Ovary (tissue), 10 donors: Measurements from ENCODE around the gene PLEKHO2. TPM values are rescaled to one million over a fixed set of nuclear protein-coding genes. Genes with fewer than 3 reads are reported as not detected.
"Not testable (repeated sequence)": the region's sequence is repeated elsewhere in the genome, so short reads cannot be mapped to it uniquely, and the experiment has no call there.

Experiments used
- DNase-seq, 5 donors: peaks; one replicate each; pipeline ENCODE4 v3.0.0-alpha.2; 2019 to 2020
- H3K27ac ChIP-seq, 2 donors: fragments of 200-600 bp; one replicate each; pipeline versions ENCODE4 v1.5.1 to v1.8.0; 2019 to 2022
- H3K27me3 ChIP-seq: fragments of 200-600 bp; one replicate; pipeline ENCODE4 v1.8.0; 2022
- H3K36me3 ChIP-seq: fragments of 200-600 bp; sonication (generic); one replicate; pipeline ENCODE4 v1.5.1; 2019
- H3K4me1 ChIP-seq: one replicate; pipeline ENCODE4 v1.8.1; 2013; ENCODE audit warnings: mild to moderate bottlenecking, moderate library complexity; ENCODE audit not compliant: insufficient read depth
- H3K4me3 ChIP-seq: fragments of 200-600 bp; sonication (generic); one replicate; pipeline ENCODE4 v1.5.1; 2017
- H3K9me3 ChIP-seq, 2 donors: fragments of 200-600 bp in 1 of 2; sonication (generic) in 1 of 2; one replicate each; pipeline versions ENCODE4 v1.5.1 to v1.8.1; 2013 to 2019; ENCODE audit warnings: mild to moderate bottlenecking in 1 of 2, moderate library complexity in 1 of 2
- EP300 ChIP-seq: sonication (generic); formaldehyde crosslinking; IDR thresholded peaks from one replicate; pipeline ENCODE4 v1.6.1; 2017; ENCODE audit warnings: antibody characterized with exemption
- POLR2A ChIP-seq: fragments of 450-650 bp; IDR thresholded peaks from one replicate; pipeline ENCODE4 v1.6.1; 2017; ENCODE audit warnings: antibody characterized with exemption, mild to moderate bottlenecking, moderate library complexity
- WGBS, 3 donors: extraction: QIAGEN DNeasy Blood & Tissue Kit in 1 of 3; methylation state at CpG; one replicate each; pipeline versions ENCODE4 v1.1.5 to v1.1.7; 2013 to 2017; 5-methylcytosine and 5-hydroxymethylcytosine counted together
- intact Hi-C, 4 donors: fragments of 100-400 bp; cut with DNase I; formaldehyde crosslinking; loops; one replicate each; pipeline versions ENCODE4 v1.11.0 to v1.15.1; 2022 to 2023
- long read RNA-seq, 3 donors: library from polyadenylated mRNA in 2 of 3; unstranded in 2 of 3; transcript quantifications; one replicate each; pipeline ENCODE4 v2.0.0 and lab custom pipeline, GENCODE V29; 2021 to 2026
- polyA plus RNA-seq, 2 donors: library from polyadenylated mRNA; stranded (reverse); fragments of 200-250 nt in 1 of 2; fragments of 350-450 nt in 1 of 2; fragmentation: Illumina TruSeq in 1 of 2; extraction: RNeasy Lipid Tissue Mini Kit (QIAGEN cat#74804) in 1 of 2; gene quantifications; one replicate each; pipeline ENCODE4 v1.2.3, GENCODE V29; 2013 to 2014
- total RNA-seq, 7 donors: library from RNA; depleted of rRNA in 2 of 7; stranded (reverse); fragments of >200 nt in 2 of 7; fragmentation: NEBNext Ultra II Directional in 3 of 7; extraction: Animal tissue kit (Norgen Biotek cat#: 25700) in 3 of 7; gene quantifications; one replicate each; pipeline versions ENCODE4 v1.1.0 to v1.2.4, GENCODE V29; 2016 to 2023
- TF ChIP-seq, protein P1 (sequence below), 3 donors: fragments of 450-650 bp in 2 of 3; fragments of 200-600 bp in 1 of 3; IDR thresholded peaks; one replicate each; pipeline versions ENCODE4 v1.5.1 to v1.8.0; 2016 to 2022; ENCODE audit warnings: antibody characterized with exemption in 3 of 3, mild to moderate bottlenecking in 1 of 3
- donor health status: DM: no; HTN: no; CAD: no; lungs with moderate emphysema.
- donor health status: DM: no; HTN: no; CAD: no.
- donor health status: Bipolar disorder and iron deficiency.
- donor health status: DM: yes; HTN: yes; CAD: no.
- donor health status: DM: no; HTN: no; CAD: no.
- donor health status: DM: yes; HTN: yes; CAD: no.

Gene PLEKHO2, protein sequence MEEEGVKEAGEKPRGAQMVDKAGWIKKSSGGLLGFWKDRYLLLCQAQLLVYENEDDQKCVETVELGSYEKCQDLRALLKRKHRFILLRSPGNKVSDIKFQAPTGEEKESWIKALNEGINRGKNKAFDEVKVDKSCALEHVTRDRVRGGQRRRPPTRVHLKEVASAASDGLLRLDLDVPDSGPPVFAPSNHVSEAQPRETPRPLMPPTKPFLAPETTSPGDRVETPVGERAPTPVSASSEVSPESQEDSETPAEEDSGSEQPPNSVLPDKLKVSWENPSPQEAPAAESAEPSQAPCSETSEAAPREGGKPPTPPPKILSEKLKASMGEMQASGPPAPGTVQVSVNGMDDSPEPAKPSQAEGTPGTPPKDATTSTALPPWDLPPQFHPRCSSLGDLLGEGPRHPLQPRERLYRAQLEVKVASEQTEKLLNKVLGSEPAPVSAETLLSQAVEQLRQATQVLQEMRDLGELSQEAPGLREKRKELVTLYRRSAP
- total RNA-seq = 10 to 100 TPM; 12.6 to 42.7 (median 27.9) TPM
- 10 to 100 TPM; 16.6 to 19.5 TPM for polyA plus RNA-seq
- long read RNA-seq, donor 1, transcript PLEKHO2-201 (6 exons, 3,720 nt) = major isoform, 7 of 29 reads
- long read RNA-seq, donor 1, partial matches to known transcripts = 21 of 29 reads
- long read RNA-seq, donor 1, other reads (novel, unspliced or antisense) = 1 of 29 reads
- long read RNA-seq, donor 2, partial matches to known transcripts = 9 of 11 reads
- long read RNA-seq, donor 2, other reads (novel, unspliced or antisense) = 0 of 11 reads
- long read RNA-seq, donor 3, transcript PLEKHO2-201 (6 exons, 3,720 nt) = major isoform, 47 of 70 reads
- long read RNA-seq, donor 3, partial matches to known transcripts = 20 of 70 reads
- long read RNA-seq, donor 3, other reads (novel, unspliced or antisense) = 2 of 70 reads

DNA sequence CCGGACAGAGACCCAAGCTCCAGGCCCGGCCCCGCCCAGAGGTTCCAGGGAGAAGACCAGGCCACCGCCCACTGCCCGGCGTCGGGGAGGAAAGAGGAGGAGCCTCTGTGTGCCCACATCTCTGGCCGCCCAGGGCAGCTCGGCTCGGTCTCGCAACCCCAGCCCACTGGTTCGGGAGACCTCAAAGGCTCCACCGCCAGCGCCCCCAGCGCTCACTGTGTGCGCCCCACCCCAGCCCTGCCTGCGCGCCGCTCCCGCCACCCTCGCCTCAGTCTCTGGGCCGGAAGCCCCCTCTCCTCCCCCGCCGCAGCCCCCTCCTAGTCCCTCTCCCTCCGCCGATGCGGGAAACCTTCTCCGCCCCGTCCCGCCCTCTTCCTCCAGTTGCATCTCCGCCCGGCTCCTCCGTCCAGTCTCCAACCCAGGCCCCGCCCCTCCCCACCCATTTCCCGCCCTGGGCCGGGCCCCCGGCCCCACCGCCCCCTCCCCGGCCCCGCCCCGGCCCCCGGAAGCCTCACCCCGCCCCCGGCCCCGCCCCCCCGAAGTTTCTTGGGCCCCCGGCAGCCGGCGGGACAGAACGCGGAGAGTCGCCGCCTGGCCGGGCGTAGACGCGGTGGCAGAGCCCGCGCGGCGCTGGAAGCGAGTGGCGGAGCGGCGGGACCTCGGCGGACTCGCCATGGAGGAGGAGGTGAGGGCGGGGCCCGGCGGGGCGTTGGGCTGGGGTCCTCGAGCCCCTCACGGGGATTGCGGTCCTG, at the start of gene PLEKHO2:
PLEKHO2 (plus strand) TSS at position 572 of the 752 bp plus-strand sequence; CDS start at position 674, 102 bp downstream.
- Histone ChIP-seq H3K27ac (peak within 1 kb of the TSS; percentile 72 to 91), H3K4me3 (peak within 1 kb of the TSS; percentile 59), H3K4me1 (peaks cover 10% of the 10 kb centered on the region), H3K9me3 (no peaks in the 10 kb centered on the region), H3K36me3 (no peaks in the 10 kb centered on the region), H3K27me3 (no peaks in the 10 kb centered on the region)
- DNase-seq = peak; percentile 96 to 98 (median 97)
- intact Hi-C loops = loop anchor here in 3 of 4 donors (5.0 to 10.0 kb wide), 3 partner anchors 53 to 81 kb away; no protein-coding TSS in a partner anchor
- 1 to 3% (median 1%) methylated on average over 46 to 75 of the region's 75 CpGs for WGBS, 3 donors
- TF ChIP-seq EP300 (no peak), POLR2A (peak; percentile 85)
- TF ChIP-seq, protein P1, sequence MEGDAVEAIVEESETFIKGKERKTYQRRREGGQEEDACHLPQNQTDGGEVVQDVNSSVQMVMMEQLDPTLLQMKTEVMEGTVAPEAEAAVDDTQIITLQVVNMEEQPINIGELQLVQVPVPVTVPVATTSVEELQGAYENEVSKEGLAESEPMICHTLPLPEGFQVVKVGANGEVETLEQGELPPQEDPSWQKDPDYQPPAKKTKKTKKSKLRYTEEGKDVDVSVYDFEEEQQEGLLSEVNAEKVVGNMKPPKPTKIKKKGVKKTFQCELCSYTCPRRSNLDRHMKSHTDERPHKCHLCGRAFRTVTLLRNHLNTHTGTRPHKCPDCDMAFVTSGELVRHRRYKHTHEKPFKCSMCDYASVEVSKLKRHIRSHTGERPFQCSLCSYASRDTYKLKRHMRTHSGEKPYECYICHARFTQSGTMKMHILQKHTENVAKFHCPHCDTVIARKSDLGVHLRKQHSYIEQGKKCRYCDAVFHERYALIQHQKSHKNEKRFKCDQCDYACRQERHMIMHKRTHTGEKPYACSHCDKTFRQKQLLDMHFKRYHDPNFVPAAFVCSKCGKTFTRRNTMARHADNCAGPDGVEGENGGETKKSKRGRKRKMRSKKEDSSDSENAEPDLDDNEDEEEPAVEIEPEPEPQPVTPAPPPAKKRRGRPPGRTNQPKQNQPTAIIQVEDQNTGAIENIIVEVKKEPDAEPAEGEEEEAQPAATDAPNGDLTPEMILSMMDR (IDR thresholded peaks at IDR 0.05) = peak in 1 of 3 donors; percentile 15

GRCh38 chr15:64792282-64792681, 49.4 kb upstream of the PLEKHO2 start:
- H3K27ac ChIP-seq = no peak overlapping the region
- intact Hi-C loops = no loop called here
- H3K4me1 ChIP-seq = no peaks in the 10 kb centered on the region
- no peaks in the 10 kb centered on the region for H3K27me3 ChIP-seq
- DNase-seq = no peak
- no peaks in the 10 kb centered on the region for H3K9me3 ChIP-seq
- H3K4me3 ChIP-seq = no peak overlapping the region
- no peaks in the 10 kb centered on the region for H3K36me3 ChIP-seq
- no peak for TF ChIP-seq POLR2A
- no peak for TF ChIP-seq EP300
- 73 to 86% (median 80%) methylated on average over 3 of the region's 3 CpGs for WGBS, 3 donors

GRCh38 chr15:64795299-64795698, 46.4 kb upstream of the PLEKHO2 start:
- DNase-seq, H3K4me1 ChIP-seq, H3K27me3 ChIP-seq, H3K4me3 ChIP-seq, intact Hi-C loops, H3K36me3 ChIP-seq, H3K27ac ChIP-seq, H3K9me3 ChIP-seq: not testable (repeated sequence)
- 90 to 98% (median 94%) methylated on average over 7 of the region's 7 CpGs for WGBS, 3 donors

GRCh38 chr15:64795921-64796320, 45.8 kb upstream of the PLEKHO2 start:
- H3K4me1 ChIP-seq, H3K36me3 ChIP-seq, intact Hi-C loops, H3K9me3 ChIP-seq, H3K27me3 ChIP-seq, H3K4me3 ChIP-seq, H3K27ac ChIP-seq, DNase-seq: not testable (repeated sequence)
- 82 to 88% (median 87%) methylated on average over 9 of the region's 9 CpGs for WGBS, 3 donors

DNA sequence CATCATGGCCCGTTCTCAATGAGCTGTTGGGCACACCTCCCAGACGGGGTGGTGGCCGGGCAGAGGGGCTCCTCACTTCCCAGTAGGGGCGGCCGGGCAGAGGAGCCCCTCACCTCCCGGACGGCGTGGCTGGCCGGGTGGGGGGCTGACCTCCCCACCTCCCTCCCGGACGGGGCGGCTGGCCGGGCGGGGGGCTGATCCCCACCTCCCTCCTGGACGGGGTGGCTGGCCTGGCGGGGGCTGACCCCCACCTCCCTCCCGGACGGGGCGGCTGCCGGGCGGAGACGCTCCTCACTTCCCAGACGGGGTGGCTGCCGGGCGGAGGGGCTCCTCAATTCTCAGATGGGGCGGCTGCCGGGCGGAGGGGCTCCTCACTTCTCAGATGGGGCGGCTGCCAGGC, 42.8 kb upstream of the PLEKHO2 start:
- intact Hi-C loops, H3K9me3 ChIP-seq, H3K4me3 ChIP-seq, H3K27ac ChIP-seq, H3K36me3 ChIP-seq, DNase-seq, H3K27me3 ChIP-seq, H3K4me1 ChIP-seq: not testable (repeated sequence)
- WGBS, 3 donors = 93 to 96% (median 93%) methylated on average over 9 to 15 of the region's 29 CpGs

- H3K27ac ChIP-seq = no peak overlapping the region
- H3K4me1 ChIP-seq = peaks cover 4% of the 10 kb centered on the region
- DNase-seq = no peak
- H3K36me3 ChIP-seq = no peaks in the 10 kb centered on the region
- 92 to 97% (median 94%) methylated on average over 2 of the region's 2 CpGs for WGBS, 3 donors
- H3K9me3 ChIP-seq = no peaks in the 10 kb centered on the region
- no peaks in the 10 kb centered on the region for H3K27me3 ChIP-seq
- TF ChIP-seq, protein P1 (IDR thresholded peaks at IDR 0.05) = no peak
- TF ChIP-seq EP300 (no peak), POLR2A (no peak)
- H3K4me3 ChIP-seq = no peak overlapping the region
- intact Hi-C loops = no loop called here
Observed at GRCh38 chr15:64800476-64800875, 41.2 kb upstream of the PLEKHO2 start.
